ENCODE data around the gene PGLYRP4. TPM values are rescaled to one million over a fixed set of nuclear protein-coding genes. Genes with fewer than 3 reads are reported as not detected.

The PGLYRP4 gene
- total RNA-seq, 2 experiments from 2014 or later: not detected

DNA sequence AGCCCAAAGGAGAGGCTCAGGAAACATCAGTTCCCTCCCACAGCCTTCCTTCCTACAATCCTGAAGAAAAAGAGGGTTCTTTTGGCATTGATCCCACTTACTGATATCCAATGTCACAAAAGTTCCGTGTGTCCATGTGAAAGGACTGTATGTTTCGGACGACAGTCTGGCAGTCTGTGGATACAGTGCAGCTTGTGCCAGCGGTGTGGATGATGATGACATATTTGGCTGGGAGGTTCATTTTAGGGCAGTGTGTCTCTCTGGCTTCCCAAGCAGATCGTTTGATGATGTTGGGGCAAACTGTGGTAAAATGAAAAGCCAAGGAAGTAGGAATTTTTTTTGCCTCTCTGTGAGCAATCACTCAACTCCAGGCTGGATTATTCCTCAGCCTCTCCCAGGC is 46.3 kb downstream of the PGLYRP4 start:
- ChIA-PET CTCF (ENCODE audit: unreplicated experiment) (no interaction called here), POLR2A (no interaction called here)
- no TSS peak for BruUV-seq (replicated peaks)
- Histone ChIP-seq H2AFZ (ENCODE audit: low read length) (no peak overlapping the region), H3K4me1 (ENCODE audit: insufficient read depth, low read length, poor library complexity, severe bottlenecking) (no peaks in the 10 kb centered on the region), H3K4me2 (ENCODE audit: low read length) (no peak overlapping the region), H4K20me1 (ENCODE audit: insufficient read depth, low read length) (no peaks in the 10 kb centered on the region), H3K9me2 (ENCODE audit: insufficient read depth, low read length) (no peaks in the 10 kb centered on the region), H3K79me2 (ENCODE audit: insufficient read depth, low read depth, low read length) (no peaks in the 10 kb centered on the region), H3K27ac (ENCODE audit: low read depth, low read length, poor library complexity, severe bottlenecking) (no peak overlapping the region), H3K4me3 (ENCODE audit: low read depth, low read length, poor library complexity, severe bottlenecking) (no peak overlapping the region), H3K9me3 (ENCODE audit: low read length) (no peaks in the 10 kb centered on the region), H3K36me3 (ENCODE audit: insufficient read depth, low read length) (no peaks in the 10 kb centered on the region)
- intact Hi-C loops (cut with micrococcal nuclease; ENCODE audit: unreplicated experiment): no loop called here
- no peak for DNase-seq (ENCODE audit: low spot score)
- TF ChIP-seq EZH2phosphoT487 (IDR thresholded peaks at IDR 0.05; ENCODE audit: borderline replicate concordance, low read depth, low read length): no peak
- TF ChIP-seq, protein P1, sequence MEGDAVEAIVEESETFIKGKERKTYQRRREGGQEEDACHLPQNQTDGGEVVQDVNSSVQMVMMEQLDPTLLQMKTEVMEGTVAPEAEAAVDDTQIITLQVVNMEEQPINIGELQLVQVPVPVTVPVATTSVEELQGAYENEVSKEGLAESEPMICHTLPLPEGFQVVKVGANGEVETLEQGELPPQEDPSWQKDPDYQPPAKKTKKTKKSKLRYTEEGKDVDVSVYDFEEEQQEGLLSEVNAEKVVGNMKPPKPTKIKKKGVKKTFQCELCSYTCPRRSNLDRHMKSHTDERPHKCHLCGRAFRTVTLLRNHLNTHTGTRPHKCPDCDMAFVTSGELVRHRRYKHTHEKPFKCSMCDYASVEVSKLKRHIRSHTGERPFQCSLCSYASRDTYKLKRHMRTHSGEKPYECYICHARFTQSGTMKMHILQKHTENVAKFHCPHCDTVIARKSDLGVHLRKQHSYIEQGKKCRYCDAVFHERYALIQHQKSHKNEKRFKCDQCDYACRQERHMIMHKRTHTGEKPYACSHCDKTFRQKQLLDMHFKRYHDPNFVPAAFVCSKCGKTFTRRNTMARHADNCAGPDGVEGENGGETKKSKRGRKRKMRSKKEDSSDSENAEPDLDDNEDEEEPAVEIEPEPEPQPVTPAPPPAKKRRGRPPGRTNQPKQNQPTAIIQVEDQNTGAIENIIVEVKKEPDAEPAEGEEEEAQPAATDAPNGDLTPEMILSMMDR (conservative IDR thresholded peaks at IDR 0.05; ENCODE audit: low read length): no peak

DNA sequence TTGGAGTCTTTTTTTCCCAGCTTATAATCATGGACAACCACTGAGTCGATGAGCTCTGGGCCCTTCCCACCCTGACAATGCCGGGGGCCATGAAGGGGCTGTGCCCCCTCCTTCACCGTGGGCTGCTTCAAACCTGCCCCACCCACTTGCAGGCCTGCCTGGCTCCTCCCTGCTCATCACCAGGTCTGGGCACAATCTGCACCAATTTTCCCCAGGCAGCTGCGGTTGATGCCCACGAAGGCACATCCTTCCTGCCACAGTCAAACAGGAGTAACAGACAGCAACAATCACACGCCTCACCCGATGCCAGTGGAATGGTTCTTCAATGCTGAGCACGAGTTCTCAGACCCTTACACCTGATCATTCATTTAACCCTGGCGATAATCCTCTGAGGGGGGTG is 54.8 kb downstream of the PGLYRP4 start:
- Histone ChIP-seq H3K4me2 (ENCODE audit: low read length) (no peak overlapping the region), H3K9me2 (ENCODE audit: insufficient read depth, low read length) (no peaks in the 10 kb centered on the region), H2AFZ (ENCODE audit: low read length) (no peak overlapping the region), H4K20me1 (ENCODE audit: insufficient read depth, low read length) (no peaks in the 10 kb centered on the region), H3K9me3 (ENCODE audit: low read length) (no peaks in the 10 kb centered on the region), H3K79me2 (ENCODE audit: insufficient read depth, low read depth, low read length) (no peaks in the 10 kb centered on the region), H3K27ac (ENCODE audit: low read depth, low read length, poor library complexity, severe bottlenecking) (no peak overlapping the region), H3K36me3 (ENCODE audit: insufficient read depth, low read length) (no peaks in the 10 kb centered on the region), H3K4me3 (ENCODE audit: low read depth, low read length, poor library complexity, severe bottlenecking) (no peak overlapping the region), H3K4me1 (ENCODE audit: insufficient read depth, low read length, poor library complexity, severe bottlenecking) (no peaks in the 10 kb centered on the region)
- DNase-seq (ENCODE audit: low spot score): no peak
- ChIA-PET CTCF (ENCODE audit: unreplicated experiment) (no interaction called here), POLR2A (no interaction called here)
- BruUV-seq (replicated peaks): no TSS peak
- no peak for TF ChIP-seq EZH2phosphoT487 (IDR thresholded peaks at IDR 0.05; ENCODE audit: borderline replicate concordance, low read depth, low read length)
- TF ChIP-seq, protein P1 (conservative IDR thresholded peaks at IDR 0.05; ENCODE audit: low read length): no peak
- intact Hi-C loops (cut with micrococcal nuclease; ENCODE audit: unreplicated experiment): no loop called here

DNA sequence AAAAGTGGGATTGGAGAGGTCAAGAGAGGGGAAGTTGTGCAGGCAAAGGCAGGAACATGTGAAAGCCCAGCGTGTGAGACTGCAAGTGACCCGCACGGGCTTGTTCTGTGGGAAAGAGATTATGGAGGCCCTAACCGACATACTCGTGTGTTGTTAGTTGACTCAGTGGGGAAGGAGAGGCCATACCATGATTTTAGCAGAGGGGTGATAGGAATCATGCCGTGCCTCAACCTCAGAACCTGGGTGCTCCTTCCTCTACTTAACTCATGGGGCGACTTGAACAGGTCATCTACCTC is 55.2 kb downstream of the PGLYRP4 start:
- ChIA-PET CTCF (ENCODE audit: unreplicated experiment) (no interaction called here), POLR2A (no interaction called here)
- BruUV-seq (replicated peaks): no TSS peak
- intact Hi-C loops (cut with micrococcal nuclease; ENCODE audit: unreplicated experiment): no loop called here
- H3K4me2 ChIP-seq (ENCODE audit: low read length): no peak overlapping the region
- H3K4me1 ChIP-seq (ENCODE audit: insufficient read depth, low read length, poor library complexity, severe bottlenecking): no peaks in the 10 kb centered on the region
- no peak overlapping the region for H3K4me3 ChIP-seq (ENCODE audit: low read depth, low read length, poor library complexity, severe bottlenecking)
- H2AFZ ChIP-seq (ENCODE audit: low read length): no peak overlapping the region
- no peak overlapping the region for H3K27ac ChIP-seq (ENCODE audit: low read depth, low read length, poor library complexity, severe bottlenecking)
- H4K20me1 ChIP-seq (ENCODE audit: insufficient read depth, low read length): no peaks in the 10 kb centered on the region
- H3K79me2 ChIP-seq (ENCODE audit: insufficient read depth, low read depth, low read length): no peaks in the 10 kb centered on the region
- DNase-seq (ENCODE audit: low spot score): no peak
- no peaks in the 10 kb centered on the region for H3K36me3 ChIP-seq (ENCODE audit: insufficient read depth, low read length)
- no peak for TF ChIP-seq EZH2phosphoT487 (IDR thresholded peaks at IDR 0.05; ENCODE audit: borderline replicate concordance, low read depth, low read length)
- TF ChIP-seq, protein P1 (conservative IDR thresholded peaks at IDR 0.05; ENCODE audit: low read length): no peak
- no peaks in the 10 kb centered on the region for H3K9me2 ChIP-seq (ENCODE audit: insufficient read depth, low read length)
- H3K9me3 ChIP-seq (ENCODE audit: low read length): no peaks in the 10 kb centered on the region
